ENCODE measurements around the gene ZDHHC18. TPM values are rescaled to one million over a fixed set of nuclear protein-coding genes. Genes with fewer than 3 reads are reported as not detected.

The ZDHHC18 gene
- total and polyA plus RNA-seq, 2 of the 8 experiments (the other 6 are each of a cell fraction or from before 2014, with no cell fraction given) = 29.7 to 49.8 TPM

DNA sequence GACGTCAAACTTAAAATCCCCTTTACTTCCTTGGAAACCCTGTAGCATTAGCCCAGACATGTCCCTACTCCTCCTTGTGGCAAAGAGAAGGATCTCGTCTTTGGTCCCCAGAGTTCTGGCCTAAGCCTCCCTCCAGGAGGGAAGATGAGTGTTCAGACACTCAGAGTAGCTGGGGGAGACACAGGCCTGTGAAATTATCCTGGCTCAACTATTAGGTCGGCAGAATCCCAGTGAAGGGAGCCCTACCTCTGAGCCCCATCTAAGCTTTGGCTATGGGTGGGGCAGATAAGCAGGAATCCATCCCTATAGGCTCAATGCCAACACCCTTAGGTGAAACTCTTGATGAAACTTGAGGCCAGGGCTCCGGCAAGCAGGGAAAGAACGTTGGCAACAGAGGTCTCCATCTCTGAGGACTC lies 34.8 kb downstream of the ZDHHC18 start (continued):
- TF ChIP-seq CHD7 (IDR thresholded peaks at IDR 0.05; ENCODE audit: insufficient replicate concordance, low read length) = no peak
- TF ChIP-seq KDM4A (IDR thresholded peaks at IDR 0.05; ENCODE audit: low read depth, low read length, severe bottlenecking) = no peak
- TF ChIP-seq HDAC6 (IDR thresholded peaks at IDR 0.05; ENCODE audit: low read depth, low read length) = no peak
- no peak for TF ChIP-seq YY1 (IDR thresholded peaks at IDR 0.05; ENCODE audit: low read depth, low read length)
- TF ChIP-seq SUZ12 (IDR thresholded peaks at IDR 0.05; ENCODE audit: low read length) = no peak
- no peak for TF ChIP-seq CBX5 (IDR thresholded peaks at IDR 0.05; ENCODE audit: low read depth, low read length)
- TF ChIP-seq CTCF (IDR thresholded peaks at IDR 0.05; ENCODE audit: control extremely low read depth in 1 of 3, insufficient read depth in 1 of 3, low read depth in 1 of 3, low read length in 3 of 3) = peak; percentile 1 to 56 (median 41); a peak in 3 of 4 replicates
- TF ChIP-seq BACH1 (IDR thresholded peaks at IDR 0.05; ENCODE audit: low read length) = no peak

Data from H1 (cell line).